ENCODE results near the gene GRIN2A. TPM values are rescaled to one million over a fixed set of nuclear protein-coding genes. Genes with fewer than 3 reads are reported as not detected.

GRIN2A gene
- total RNA-seq, 1 donor from 2014 or later = 6.8 TPM

DNA sequence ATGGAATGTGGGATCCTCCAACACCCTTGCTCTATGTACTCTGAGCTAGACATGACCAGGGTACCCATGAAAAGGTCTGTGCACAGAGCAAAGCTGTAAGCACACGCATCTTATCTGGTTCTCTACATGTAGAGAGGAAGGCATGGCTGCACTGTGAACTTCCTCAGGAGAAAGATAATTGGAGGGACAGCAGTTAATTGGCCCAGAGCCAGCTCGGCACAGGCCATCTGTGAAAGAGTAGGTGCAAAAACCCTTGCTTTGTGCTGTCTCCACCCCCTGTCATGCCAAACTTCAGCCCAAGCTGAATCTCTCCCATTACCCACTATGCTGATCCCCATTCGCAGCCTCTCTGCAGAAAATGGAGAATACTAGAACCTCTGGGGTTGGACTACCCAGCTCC, 241.0 kb downstream of the GRIN2A start:
- Mint-ChIP-seq H3K9me3 (ENCODE audit: unreplicated experiment) (no peaks in the 10 kb centered on the region), H3K27ac (ENCODE audit: unreplicated experiment) (no peak overlapping the region), H3K36me3 (ENCODE audit: unreplicated experiment) (no peaks in the 10 kb centered on the region), H3K4me1 (ENCODE audit: low read depth, unreplicated experiment) (no peaks in the 10 kb centered on the region), H3K4me3 (ENCODE audit: unreplicated experiment) (no peak overlapping the region), H3K27me3 (ENCODE audit: unreplicated experiment) (no peaks in the 10 kb centered on the region)
- DNase-seq = no peak
- no peak for TF ChIP-seq CTCF (IDR thresholded peaks at IDR 0.05; ENCODE audit: partially characterized antibody, unreplicated experiment)

DNA sequence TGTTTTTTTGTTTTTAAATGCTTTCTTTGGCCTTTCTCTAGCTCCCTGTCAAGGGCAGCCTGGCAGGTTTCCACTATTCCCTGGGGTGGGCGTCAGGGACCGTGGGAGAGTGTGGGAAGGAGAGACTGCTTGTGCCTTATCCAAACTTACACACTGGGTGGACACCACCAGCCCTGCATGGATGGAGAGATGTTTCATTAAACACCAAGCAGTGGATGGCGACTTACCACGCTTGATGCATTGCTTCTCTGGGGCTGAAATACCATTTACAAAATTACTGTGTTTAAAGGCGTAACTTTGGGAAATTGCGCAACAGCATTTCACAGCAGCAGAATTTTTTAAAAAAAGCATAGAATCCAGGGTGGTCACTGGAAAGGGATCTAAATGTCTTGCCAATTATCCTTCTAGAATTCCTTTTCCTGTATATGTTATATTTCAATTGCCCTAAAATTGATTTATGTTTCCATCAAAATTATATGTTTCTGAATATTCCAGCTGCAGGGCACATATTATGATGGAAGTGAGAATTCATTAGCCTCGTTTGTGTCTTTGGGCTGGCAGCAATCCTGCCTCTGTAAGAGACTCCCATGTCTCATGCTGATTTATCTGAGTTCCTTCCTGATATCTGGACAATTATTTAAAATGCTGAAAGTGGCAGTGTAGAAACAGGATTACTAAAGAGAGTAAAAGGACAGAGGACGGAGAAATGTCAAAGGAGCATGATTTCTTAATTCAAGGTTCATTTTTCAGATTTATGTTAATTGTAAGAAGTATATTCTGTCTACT, 247.3 kb downstream of the GRIN2A start:
- DNase-seq = no peak
- no peak overlapping the region for H3K27ac Mint-ChIP-seq (ENCODE audit: unreplicated experiment)
- no peak for TF ChIP-seq CTCF (IDR thresholded peaks at IDR 0.05; ENCODE audit: partially characterized antibody, unreplicated experiment)
- H3K4me3 Mint-ChIP-seq (ENCODE audit: unreplicated experiment) = no peak overlapping the region
- H3K9me3 Mint-ChIP-seq (ENCODE audit: unreplicated experiment) = no peaks in the 10 kb centered on the region
- no peaks in the 10 kb centered on the region for H3K36me3 Mint-ChIP-seq (ENCODE audit: unreplicated experiment)
- no peaks in the 10 kb centered on the region for H3K4me1 Mint-ChIP-seq (ENCODE audit: low read depth, unreplicated experiment)
- no peaks in the 10 kb centered on the region for H3K27me3 Mint-ChIP-seq (ENCODE audit: unreplicated experiment)

- Mint-ChIP-seq H3K36me3 (ENCODE audit: unreplicated experiment) (no peaks in the 10 kb centered on the region), H3K27ac (ENCODE audit: unreplicated experiment) (no peak overlapping the region), H3K9me3 (ENCODE audit: unreplicated experiment) (no peaks in the 10 kb centered on the region), H3K27me3 (ENCODE audit: unreplicated experiment) (no peaks in the 10 kb centered on the region), H3K4me1 (ENCODE audit: low read depth, unreplicated experiment) (no peaks in the 10 kb centered on the region), H3K4me3 (ENCODE audit: unreplicated experiment) (no peak overlapping the region)
- TF ChIP-seq CTCF (IDR thresholded peaks at IDR 0.05; ENCODE audit: partially characterized antibody, unreplicated experiment) = no peak
- no peak for DNase-seq
Measured at GRCh38 chr16:9932919-9933653, 249.1 kb downstream of the GRIN2A start.

DNA sequence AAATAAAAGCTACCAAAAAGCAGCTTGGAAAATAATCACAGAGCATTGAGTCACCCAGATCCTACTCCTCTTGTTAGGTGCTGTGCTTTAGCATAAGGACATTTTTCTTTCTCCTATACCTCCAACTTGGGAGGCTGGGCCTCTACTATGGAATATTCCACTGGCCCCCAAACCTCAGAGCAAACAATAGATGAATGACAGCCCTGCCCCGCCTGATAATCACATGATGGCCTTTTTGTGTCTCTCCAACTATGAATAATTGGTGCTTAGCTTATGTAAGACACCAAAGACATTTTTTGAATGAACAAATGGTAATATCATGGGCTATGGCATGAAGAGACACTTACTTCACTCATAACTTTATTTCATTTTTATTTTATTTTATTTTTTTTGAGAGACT, 250.2 kb downstream of the GRIN2A start:
- Mint-ChIP-seq H3K9me3 (ENCODE audit: unreplicated experiment) (no peaks in the 10 kb centered on the region), H3K36me3 (ENCODE audit: unreplicated experiment) (no peaks in the 10 kb centered on the region), H3K4me3 (ENCODE audit: unreplicated experiment) (no peak overlapping the region), H3K27me3 (ENCODE audit: unreplicated experiment) (no peaks in the 10 kb centered on the region), H3K4me1 (ENCODE audit: low read depth, unreplicated experiment) (no peaks in the 10 kb centered on the region), H3K27ac (ENCODE audit: unreplicated experiment) (no peak overlapping the region)
- no peak for TF ChIP-seq CTCF (IDR thresholded peaks at IDR 0.05; ENCODE audit: partially characterized antibody, unreplicated experiment)
- DNase-seq = no peak

DNA sequence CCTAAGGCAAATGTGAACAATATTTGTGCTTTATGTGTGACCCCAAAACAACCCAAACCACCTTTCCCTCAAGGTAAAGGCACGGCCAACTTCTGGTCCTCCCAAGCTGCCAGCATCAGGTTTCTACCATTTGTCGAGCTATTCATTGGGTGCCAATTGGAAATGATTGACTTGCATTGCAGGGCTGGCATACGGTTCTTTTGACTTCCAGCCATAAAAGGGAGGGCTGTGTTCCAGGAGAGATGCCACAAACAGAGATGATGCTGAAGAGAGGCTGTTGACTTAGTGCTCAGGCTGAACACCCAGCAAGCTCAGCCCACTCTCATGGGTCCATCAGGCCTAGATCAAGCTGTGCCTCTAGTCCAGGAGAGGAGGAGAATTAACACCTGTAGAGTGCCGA, 252.4 kb downstream of the GRIN2A start:
- H3K36me3 Mint-ChIP-seq (ENCODE audit: unreplicated experiment) = no peaks in the 10 kb centered on the region
- no peak overlapping the region for H3K27ac Mint-ChIP-seq (ENCODE audit: unreplicated experiment)
- H3K27me3 Mint-ChIP-seq (ENCODE audit: unreplicated experiment) = no peaks in the 10 kb centered on the region
- H3K4me1 Mint-ChIP-seq (ENCODE audit: low read depth, unreplicated experiment) = no peaks in the 10 kb centered on the region
- no peaks in the 10 kb centered on the region for H3K9me3 Mint-ChIP-seq (ENCODE audit: unreplicated experiment)
- TF ChIP-seq CTCF (IDR thresholded peaks at IDR 0.05; ENCODE audit: partially characterized antibody, unreplicated experiment) = no peak
- no peak for DNase-seq
- no peak overlapping the region for H3K4me3 Mint-ChIP-seq (ENCODE audit: unreplicated experiment)

Data from glutamatergic neuron (in vitro differentiated cells).